ENCODE measurements around the gene KMT5B. TPM values are rescaled to one million over a fixed set of nuclear protein-coding genes. Genes with fewer than 3 reads are reported as not detected.

Gene KMT5B
- total RNA-seq, 1 experiment from 2014 or later = 45.7 TPM

- BruUV-seq (replicated peaks) = no TSS peak
- peaks cover 47% of the 10 kb centered on the region for H4K20me1 ChIP-seq (ENCODE audit: insufficient read depth)
- H3F3A ChIP-seq (ENCODE audit: insufficient read depth, low read depth) = peaks cover 7% of the 10 kb centered on the region; the same call in 1 of the 2 replicates
- H3K9me2 ChIP-seq (ENCODE audit: insufficient read depth) = no peaks in the 10 kb centered on the region
- H3K27ac ChIP-seq = no peak overlapping the region
- no peaks in the 10 kb centered on the region for H3K9me3 ChIP-seq (ENCODE audit: insufficient read depth, low read depth)
- peaks cover 19% of the 10 kb centered on the region for H3K36me3 ChIP-seq (ENCODE audit: low read depth)
- no peaks in the 10 kb centered on the region for H3K27me3 ChIP-seq (ENCODE audit: insufficient read depth, low read depth)
- TF ChIP-seq CTCF (conservative IDR thresholded peaks at IDR 0.05) (no peak), EZH2 (IDR thresholded peaks at IDR 0.05; ENCODE audit: low read depth) (no peak)
- ChIA-PET POLR2A (ENCODE audit: unreplicated experiment) (no interaction called here), CTCF (no interaction called here)
- H3K79me2 ChIP-seq (ENCODE audit: low read depth) = peaks cover 68% of the 10 kb centered on the region
- peaks cover 10% of the 10 kb centered on the region; the same call in 1 of the 2 replicates for H3K4me1 ChIP-seq (replicated peaks; ENCODE audit: insufficient read depth)
- no peak overlapping the region for H3K4me3 ChIP-seq
- DNase-seq = no peak
- H2AFZ ChIP-seq = no peak overlapping the region
- H3K4me2 ChIP-seq = no peak overlapping the region
- intact Hi-C loops (cut with micrococcal nuclease; ENCODE audit: unreplicated experiment) = no loop called here
Observed at GRCh38 chr11:68189082-68189481, 24.0 kb downstream of the KMT5B start.

GRCh38 chr11:68186061-68186460, 27.0 kb downstream of the KMT5B start:
- Histone ChIP-seq H4K20me1 (ENCODE audit: insufficient read depth) (peaks cover 25% of the 10 kb centered on the region), H3K9me3 (ENCODE audit: insufficient read depth, low read depth) (no peaks in the 10 kb centered on the region), H3F3A (ENCODE audit: insufficient read depth, low read depth) (peaks cover 12% of the 10 kb centered on the region; the same call in 1 of the 2 replicates), H3K27me3 (ENCODE audit: insufficient read depth, low read depth) (no peaks in the 10 kb centered on the region), H3K4me1 (replicated peaks; ENCODE audit: insufficient read depth) (no peaks in the 10 kb centered on the region), H3K79me2 (ENCODE audit: low read depth) (peaks cover 39% of the 10 kb centered on the region), H2AFZ (no peak overlapping the region), H3K4me3 (no peak overlapping the region), H3K36me3 (ENCODE audit: low read depth) (peaks cover 33% of the 10 kb centered on the region), H3K27ac (no peak overlapping the region), H3K4me2 (no peak overlapping the region), H3K9me2 (ENCODE audit: insufficient read depth) (no peaks in the 10 kb centered on the region)
- no TSS peak for BruUV-seq (replicated peaks)
- DNase-seq = no peak
- TF ChIP-seq EZH2 (IDR thresholded peaks at IDR 0.05; ENCODE audit: low read depth) = no peak
- no peak for TF ChIP-seq CTCF (conservative IDR thresholded peaks at IDR 0.05)
- POLR2A ChIA-PET (ENCODE audit: unreplicated experiment) = no interaction called here
- CTCF ChIA-PET = no interaction called here
- intact Hi-C loops (cut with micrococcal nuclease; ENCODE audit: unreplicated experiment) = no loop called here

GRCh38 chr11:68181719-68182451, 31.2 kb downstream of the KMT5B start:
- peaks cover 8% of the 10 kb centered on the region; the same call in 1 of the 2 replicates for H3K79me2 ChIP-seq (ENCODE audit: low read depth)
- no peaks in the 10 kb centered on the region for H3K9me3 ChIP-seq (ENCODE audit: insufficient read depth, low read depth)
- DNase-seq = no peak
- intact Hi-C loops (cut with micrococcal nuclease; ENCODE audit: unreplicated experiment) = no loop called here
- H2AFZ ChIP-seq = no peak overlapping the region
- H4K20me1 ChIP-seq (ENCODE audit: insufficient read depth) = peaks cover 12% of the 10 kb centered on the region
- no peak overlapping the region for H3K4me2 ChIP-seq
- H3K36me3 ChIP-seq (ENCODE audit: low read depth) = peaks cover 45% of the 10 kb centered on the region
- H3K4me3 ChIP-seq = no peak overlapping the region
- no peaks in the 10 kb centered on the region for H3K27me3 ChIP-seq (ENCODE audit: insufficient read depth, low read depth)
- CTCF ChIA-PET = no interaction called here
- no peak for TF ChIP-seq EZH2 (IDR thresholded peaks at IDR 0.05; ENCODE audit: low read depth)
- TF ChIP-seq CTCF (conservative IDR thresholded peaks at IDR 0.05) = no peak
- H3K4me1 ChIP-seq (replicated peaks; ENCODE audit: insufficient read depth) = no peaks in the 10 kb centered on the region
- H3F3A ChIP-seq (ENCODE audit: insufficient read depth, low read depth) = peaks cover 12% of the 10 kb centered on the region; the same call in 1 of the 2 replicates
- H3K27ac ChIP-seq = no peak overlapping the region
- no peaks in the 10 kb centered on the region for H3K9me2 ChIP-seq (ENCODE audit: insufficient read depth)
- BruUV-seq (replicated peaks) = no TSS peak
- POLR2A ChIA-PET (ENCODE audit: unreplicated experiment) = no interaction called here

Data from PC-9 (cell line).